GM12878 (cell line): ENCODE data around the gene PHGDH.

Source experiments
- ATF7 ChIP-seq: fragments of 450-650 bp; IDR thresholded peaks from 2 replicates; pipeline ENCODE4 v1.6.1; 2016; ENCODE audit warnings: low read depth, mild to moderate bottlenecking
- CHD2 ChIP-seq: IDR thresholded peaks from 2 replicates; pipeline ENCODE4 v1.6.1; 2011; ENCODE audit warnings: low read depth, low read length, improper control_type of control experiment, borderline replicate concordance
- CTCF ChIP-seq, 3 experiments: IDR thresholded peaks in 2 of 3; conservative IDR thresholded peaks in 1 of 3; 2 replicates each; pipeline ENCODE4 v1.5.1; 2011; ENCODE audit warnings: low read depth in 3 of 3, low read length in 3 of 3, mild to moderate bottlenecking in 3 of 3, control low read depth in 2 of 3, moderate library complexity in 2 of 3, inconsistent platforms in 1 of 3, mixed read lengths in 1 of 3; ENCODE audit not compliant: control insufficient read depth in 2 of 3, insufficient read depth in 1 of 3; ENCODE audit errors: extremely low read depth in 1 of 3
- EZH2 ChIP-seq: IDR thresholded peaks from 2 replicates; pipeline ENCODE4 v1.6.1; 2012; ENCODE audit warnings: low read depth, mild to moderate bottlenecking, control low read depth, inconsistent platforms, low read length, borderline replicate concordance; ENCODE audit not compliant: control insufficient read depth
- GABPA ChIP-seq: IDR thresholded peaks from 2 replicates; pipeline ENCODE4 v1.6.1; 2014; ENCODE audit warnings: antibody characterized with exemption, low read depth, mild to moderate bottlenecking, inconsistent platforms
- HCFC1 ChIP-seq: fragments of 150-350 bp; IDR thresholded peaks from 2 replicates; pipeline ENCODE4 v1.6.1; 2014; ENCODE audit warnings: low read length
- JUNB ChIP-seq: IDR thresholded peaks from 2 replicates; pipeline ENCODE4 v1.6.1; 2016; ENCODE audit warnings: antibody characterized with exemption, mild to moderate bottlenecking
- POLR2A ChIP-seq: IDR thresholded peaks from 2 replicates; pipeline ENCODE4 v1.6.1; 2011; ENCODE audit warnings: low read depth, mild to moderate bottlenecking, low read length
- POLR2AphosphoS5 ChIP-seq: IDR thresholded peaks from 2 replicates; pipeline ENCODE4 v1.6.1; 2011; ENCODE audit warnings: mild to moderate bottlenecking, low read length, inconsistent platforms
- RAD21 ChIP-seq: IDR thresholded peaks from 2 replicates; pipeline ENCODE4 v1.6.1; 2011; ENCODE audit warnings: mild to moderate bottlenecking, low read depth, low read length, moderate library complexity; ENCODE audit not compliant: insufficient read depth
- SMAD1 ChIP-seq: fragments of 450-650 bp; IDR thresholded peaks from 2 replicates; pipeline ENCODE4 v1.6.1; 2018; ENCODE audit warnings: mild to moderate bottlenecking, low read depth; ENCODE audit not compliant: partially characterized antibody
- TARDBP ChIP-seq: IDR thresholded peaks from 2 replicates; pipeline ENCODE4 v1.6.1; 2016; ENCODE audit warnings: borderline replicate concordance
- TF ChIP-seq, protein P1 (sequence below): IDR thresholded peaks from 2 replicates; pipeline ENCODE4 v1.6.1; 2012; ENCODE audit warnings: low read length, inconsistent platforms

GRCh38 chr1:119740261-119740660 is 28.5 kb downstream of the PHGDH start:
- no peak for TF ChIP-seq HCFC1
- TF ChIP-seq TARDBP: no peak
- no peak for TF ChIP-seq CHD2
- TF ChIP-seq CTCF (IDR thresholded peaks at IDR 0.05 in 2 of 3, conservative IDR thresholded peaks at IDR 0.05 in 1 of 3; ENCODE audit: control insufficient read depth in 2 of 3, extremely low read depth in 1 of 3, insufficient read depth in 1 of 3, low read depth in 3 of 3, low read length in 3 of 3): no peak
- no peak for TF ChIP-seq POLR2AphosphoS5
- TF ChIP-seq RAD21: no peak
- no peak for TF ChIP-seq JUNB
- TF ChIP-seq SMAD1: no peak
- no peak for TF ChIP-seq EZH2
- TF ChIP-seq ATF7: no peak
- no peak for TF ChIP-seq GABPA
- TF ChIP-seq, protein P1, sequence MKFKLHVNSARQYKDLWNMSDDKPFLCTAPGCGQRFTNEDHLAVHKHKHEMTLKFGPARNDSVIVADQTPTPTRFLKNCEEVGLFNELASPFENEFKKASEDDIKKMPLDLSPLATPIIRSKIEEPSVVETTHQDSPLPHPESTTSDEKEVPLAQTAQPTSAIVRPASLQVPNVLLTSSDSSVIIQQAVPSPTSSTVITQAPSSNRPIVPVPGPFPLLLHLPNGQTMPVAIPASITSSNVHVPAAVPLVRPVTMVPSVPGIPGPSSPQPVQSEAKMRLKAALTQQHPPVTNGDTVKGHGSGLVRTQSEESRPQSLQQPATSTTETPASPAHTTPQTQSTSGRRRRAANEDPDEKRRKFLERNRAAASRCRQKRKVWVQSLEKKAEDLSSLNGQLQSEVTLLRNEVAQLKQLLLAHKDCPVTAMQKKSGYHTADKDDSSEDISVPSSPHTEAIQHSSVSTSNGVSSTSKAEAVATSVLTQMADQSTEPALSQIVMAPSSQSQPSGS: no peak
- no peak for TF ChIP-seq POLR2A
